PC-9 (cell line): ENCODE measurements around the gene C17orf75. TPM values are rescaled to one million over a fixed set of nuclear protein-coding genes. Genes with fewer than 3 reads are reported as not detected.
"Not testable (repeated sequence)": the region's sequence is repeated elsewhere in the genome, so short reads cannot be mapped to it uniquely, and the experiment has no call there.

Experiments
- Bru-seq: library from RNA; stranded (reverse); fragments of 400-500 nt; gene quantifications from one replicate; lab custom pipeline; 2021; lab: Mats Ljungman, UMichigan
- BruChase-seq, 2 experiments: library from RNA; stranded (reverse); fragments of 400-500 nt; gene quantifications; one replicate each; lab custom pipeline; 2021; lab: Mats Ljungman, UMichigan
- BruUV-seq: library from RNA; stranded (reverse); fragments of 400-500 nt; replicated peaks from 2 replicates; lab custom pipeline; 2021; lab: Mats Ljungman, UMichigan
- CTCF ChIA-PET: fragments of 300-600 bp; sonication (Branson Sonifier 250); formaldehyde crosslinking; loops from one replicate; lab custom pipeline; 2022; ENCODE audit warnings: antibody characterized with exemption; lab: Charles Lee
- POLR2A ChIA-PET: fragments of 300-600 bp; sonication (Branson Sonifier 250); formaldehyde crosslinking; loops from one replicate; lab custom pipeline; 2022; ENCODE audit warnings: antibody characterized with exemption; ENCODE audit not compliant: unreplicated experiment; lab: Charles Lee
- DNase-seq, 2 experiments: peaks; one replicate each; pipeline versions ENCODE4 v3.0.0 to v3.0.0-alpha.2; 2015 to 2022; ENCODE audit warnings: mixed read lengths in 1 of 2
- H2AFZ ChIP-seq: fragments of 200-600 bp; sonication (generic); 2 replicates; pipeline ENCODE4 v1.8.1; 2017; ENCODE audit warnings: antibody characterized with exemption
- H3F3A ChIP-seq: fragments of 200-600 bp; sonication (generic); 2 replicates; pipeline ENCODE4 v1.8.1; 2017; ENCODE audit warnings: antibody characterized with exemption, mild to moderate bottlenecking, low read depth; ENCODE audit not compliant: insufficient read depth
- H3K27ac ChIP-seq: fragments of 200-600 bp; sonication (generic); 2 replicates; pipeline ENCODE4 v1.6.1; 2016; ENCODE audit warnings: mixed run types
- H3K27me3 ChIP-seq: fragments of 200-600 bp; sonication (generic); 2 replicates; pipeline ENCODE4 v1.6.1; 2016; ENCODE audit warnings: low read depth, mixed run types; ENCODE audit not compliant: insufficient read depth
- H3K36me3 ChIP-seq: fragments of 200-600 bp; sonication (generic); 2 replicates; pipeline ENCODE4 v1.6.1; 2016; ENCODE audit warnings: low read depth, mixed run types
- H3K4me1 ChIP-seq: fragments of 200-600 bp; sonication (generic); replicated peaks from 2 replicates; pipeline ENCODE4 v1.6.1; 2016; ENCODE audit warnings: mixed run types; ENCODE audit not compliant: insufficient read depth
- H3K4me2 ChIP-seq: fragments of 200-600 bp; sonication (generic); 2 replicates; pipeline ENCODE4 v1.6.1; 2017; ENCODE audit warnings: mixed run types
- H3K4me3 ChIP-seq: fragments of 200-600 bp; sonication (generic); 2 replicates; pipeline ENCODE4 v1.6.1; 2016; ENCODE audit warnings: mixed run types
- H3K79me2 ChIP-seq: fragments of 200-600 bp; sonication (generic); 2 replicates; pipeline ENCODE4 v1.6.1; 2017; ENCODE audit warnings: low read depth, mixed run types
- H3K9me2 ChIP-seq: fragments of 200-600 bp; sonication (generic); 2 replicates; pipeline ENCODE4 v1.8.1; 2017; ENCODE audit warnings: mild to moderate bottlenecking; ENCODE audit not compliant: insufficient read depth
- H3K9me3 ChIP-seq: fragments of 200-600 bp; sonication (generic); 2 replicates; pipeline ENCODE4 v1.8.1; 2016; ENCODE audit warnings: low read depth; ENCODE audit not compliant: insufficient read depth
- H4K20me1 ChIP-seq: fragments of 200-600 bp; sonication (generic); 2 replicates; pipeline ENCODE4 v1.8.1; 2017; ENCODE audit not compliant: insufficient read depth
- CTCF ChIP-seq: fragments of 200-600 bp; sonication (generic); conservative IDR thresholded peaks from 2 replicates; pipeline ENCODE4 v1.6.1; 2017; ENCODE audit warnings: mixed run types, antibody characterized with exemption, mild to moderate bottlenecking, moderate library complexity
- EZH2 ChIP-seq: fragments of 200-600 bp; sonication (generic); IDR thresholded peaks from 2 replicates; pipeline ENCODE4 v1.8.0; 2017; ENCODE audit warnings: antibody characterized with exemption, low read depth
- intact Hi-C: fragments of 100-400 bp; cut with micrococcal nuclease; formaldehyde crosslinking; loops from one replicate; pipeline ENCODE4 v1.10.0; 2022; ENCODE audit not compliant: unreplicated experiment
- long read RNA-seq: library from polyadenylated mRNA; stranded (forward); transcript quantifications from one replicate; pipeline ENCODE4 v2.0.0, GENCODE V29; 2022
- total RNA-seq: library from RNA; stranded (reverse); gene quantifications from 2 replicates; pipeline ENCODE4 v1.2.3, GENCODE V29; 2021

Gene C17orf75
- total RNA-seq (27.2 and 33.3 TPM in 2 replicates), Bru-seq, nascent RNA (percentile 67 among the genes with signal in this experiment), BruChase-seq, experiment 1, labeled RNA remaining after a 2-hour chase (percentile 71 among the genes with signal in this experiment), BruChase-seq, experiment 2, labeled RNA remaining after a 6-hour chase (percentile 80 among the genes with signal in this experiment)
- long read RNA-seq, transcript C17orf75-202 (10 exons, 1,642 nt), result major isoform, 43 of 62 reads
- long read RNA-seq, partial matches to known transcripts, result 5 of 62 reads
- long read RNA-seq, other reads (novel, unspliced or antisense), result 14 of 62 reads

DNA sequence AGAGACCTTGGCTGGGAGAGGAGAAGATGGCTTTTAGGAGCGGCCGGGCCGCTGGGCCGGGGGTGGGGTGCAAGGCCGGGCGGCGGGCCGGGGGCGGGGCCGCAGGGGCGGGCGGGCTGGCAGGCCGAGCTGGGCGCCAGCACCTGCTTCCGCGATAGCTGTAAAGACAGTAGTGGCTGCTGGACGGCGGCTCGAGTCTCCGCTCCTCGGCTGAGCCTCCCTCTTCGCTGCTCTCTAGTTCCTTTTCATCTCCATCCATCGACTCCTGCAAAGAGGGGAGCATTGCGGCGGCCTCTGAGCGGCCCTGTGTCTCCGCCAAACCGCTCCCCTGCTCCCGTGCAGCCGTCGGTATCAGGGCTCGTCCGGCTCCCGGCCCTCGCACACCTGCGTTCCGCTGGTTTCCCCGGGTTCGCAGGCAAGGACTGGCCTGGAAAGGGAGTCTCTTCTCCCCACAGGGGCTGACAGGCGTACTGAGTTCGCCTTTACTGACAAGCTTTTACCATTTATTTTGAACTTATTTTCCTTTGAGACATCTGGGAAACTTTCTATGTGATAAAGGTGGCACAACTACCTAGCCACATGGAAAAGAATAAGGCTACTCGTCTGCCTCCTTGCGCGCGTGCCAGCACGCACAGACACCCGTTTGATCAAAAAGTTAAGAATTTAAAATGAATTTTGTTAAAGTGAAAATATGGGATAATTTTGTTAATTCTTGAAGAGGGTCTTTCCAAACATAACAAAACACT lies at the start of gene C17orf75:
Gene C17orf75, minus strand, starts transcription at position 317 of the 746 bp plus-strand sequence. Its CDS starts 34 bp downstream, at position 283.
- no peaks in the 10 kb centered on the region for H3K9me2 ChIP-seq
- no peaks in the 10 kb centered on the region for H3K9me3 ChIP-seq
- peak within 1 kb of the TSS; percentile 50 for H3K27ac ChIP-seq
- ChIA-PET CTCF (no interaction called here), POLR2A (interaction anchor here (0.7 kb wide), 1 partner anchor 24 kb away, joined by 3 read pairs; no protein-coding TSS in a partner anchor)
- peaks cover 9% of the 10 kb centered on the region; the same call in 1 of the 2 replicates for H3K4me1 ChIP-seq
- H3K27me3 ChIP-seq, result no peaks in the 10 kb centered on the region
- H3F3A ChIP-seq, result peaks cover 10% of the 10 kb centered on the region; the same call in 1 of the 2 replicates
- intact Hi-C loops, result no loop called here
- no peak for TF ChIP-seq EZH2
- TF ChIP-seq CTCF, result no peak
- H2AFZ ChIP-seq, result peak within 1 kb of the TSS; percentile 87
- H3K36me3 ChIP-seq, result peaks cover 6% of the 10 kb centered on the region; the same call in 1 of the 2 replicates
- H3K4me2 ChIP-seq, result peak within 1 kb of the TSS; percentile 99
- DNase-seq, result peak in 1 of 2 experiments; percentile 71
- BruUV-seq, result TSS peak; percentile 87
- H4K20me1 ChIP-seq, result no peaks in the 10 kb centered on the region
- H3K4me3 ChIP-seq, result peak within 1 kb of the TSS; percentile 83
- peaks cover 11% of the 10 kb centered on the region; the same call in 1 of the 2 replicates for H3K79me2 ChIP-seq

- Histone ChIP-seq H3K9me3 (no peaks in the 10 kb centered on the region), H3K27me3 (no peaks in the 10 kb centered on the region), H3K27ac (no peak overlapping the region), H2AFZ (no peak overlapping the region), H3K36me3 (no peaks in the 10 kb centered on the region), H3K4me1 (no peaks in the 10 kb centered on the region), H4K20me1 (no peaks in the 10 kb centered on the region; the same call in 1 of the 2 replicates), H3K4me3 (no peak overlapping the region), H3K79me2 (no peaks in the 10 kb centered on the region), H3K9me2 (no peaks in the 10 kb centered on the region), H3K4me2 (no peak overlapping the region), H3F3A (peaks cover 32% of the 10 kb centered on the region; the same call in 1 of the 2 replicates)
- no peak for DNase-seq
- ChIA-PET CTCF (interaction anchor here (0.7 kb wide), 1 partner anchor 1357 kb away, joined by 4 read pairs; no protein-coding TSS in a partner anchor), POLR2A (no interaction called here)
- TF ChIP-seq CTCF, result no peak
- no peak for TF ChIP-seq EZH2
- BruUV-seq, result no TSS peak
- intact Hi-C loops, result no loop called here
Observed at GRCh38 chr17:32388613-32389459, 46.9 kb upstream of the C17orf75 start.

GRCh38 chr17:32388128-32388527 lies 46.2 kb upstream of the C17orf75 start:
- H3K27me3 ChIP-seq, H3K27ac ChIP-seq, DNase-seq, H2AFZ ChIP-seq, BruUV-seq, H3K79me2 ChIP-seq, H3K4me1 ChIP-seq, H3K4me2 ChIP-seq, H3K9me2 ChIP-seq, H3K36me3 ChIP-seq, H3K9me3 ChIP-seq, H3K4me3 ChIP-seq, intact Hi-C loops, H4K20me1 ChIP-seq: not testable (repeated sequence)
- peaks cover 38% of the 10 kb centered on the region for H3F3A ChIP-seq
- ChIA-PET POLR2A (interaction anchor here (0.7 kb wide), 1 partner anchor 1979 kb away, joined by 19 read pairs; no protein-coding TSS in a partner anchor), CTCF (interaction anchor here (0.7 kb wide), 1 partner anchor 1358 kb away, joined by 4 read pairs; no protein-coding TSS in a partner anchor)
